Measurements from ENCODE around the gene PRTG.

- TF ChIP-seq CTCF (IDR thresholded peaks at IDR 0.05; ENCODE audit: low read depth, low read length, poor library complexity, severe bottlenecking) (no peak), EZH2phosphoT487 (IDR thresholded peaks at IDR 0.05; ENCODE audit: borderline replicate concordance, low read length) (no peak)
These were observed 46.7 kb downstream of the PRTG start for GRCh38 chr15:55696221-55696620.

Data from DOHH2 (cell line).